GM15510 (cell line): Measurements from ENCODE around the gene NPHS1.

Experiments
- POLR2A ChIP-seq: IDR thresholded peaks from 3 replicates; pipeline ENCODE4 v1.6.1; 2011; ENCODE audit warnings: borderline replicate concordance; ENCODE audit not compliant: insufficient read length; ENCODE audit errors: extremely low read depth

Gene NPHS1

GRCh38 chr19:35887197-35887596 lies 34.9 kb upstream of the NPHS1 start:
- TF ChIP-seq POLR2A: peak; percentile 23

DNA sequence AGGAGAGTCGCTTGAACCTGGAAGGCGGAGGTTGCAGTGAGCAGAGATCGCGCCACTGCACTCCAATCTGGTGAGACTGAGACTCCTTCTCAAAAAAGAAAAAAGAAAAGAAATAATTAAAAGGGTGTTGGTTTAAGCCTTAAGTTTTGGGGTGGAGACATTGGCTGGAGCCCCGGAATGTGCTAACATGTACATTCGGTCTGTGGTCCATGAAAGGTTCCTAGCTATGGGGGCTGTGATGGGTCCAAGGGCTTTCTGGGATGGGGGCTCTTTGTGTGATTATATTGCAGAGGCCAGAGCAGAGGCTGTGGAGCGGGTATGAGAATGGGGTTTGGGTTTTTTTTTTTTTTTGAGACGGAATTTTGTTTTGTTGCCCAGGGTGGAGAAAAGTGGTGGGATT lies 33.6 kb upstream of the NPHS1 start:
- TF ChIP-seq POLR2A: peak; percentile 22

DNA sequence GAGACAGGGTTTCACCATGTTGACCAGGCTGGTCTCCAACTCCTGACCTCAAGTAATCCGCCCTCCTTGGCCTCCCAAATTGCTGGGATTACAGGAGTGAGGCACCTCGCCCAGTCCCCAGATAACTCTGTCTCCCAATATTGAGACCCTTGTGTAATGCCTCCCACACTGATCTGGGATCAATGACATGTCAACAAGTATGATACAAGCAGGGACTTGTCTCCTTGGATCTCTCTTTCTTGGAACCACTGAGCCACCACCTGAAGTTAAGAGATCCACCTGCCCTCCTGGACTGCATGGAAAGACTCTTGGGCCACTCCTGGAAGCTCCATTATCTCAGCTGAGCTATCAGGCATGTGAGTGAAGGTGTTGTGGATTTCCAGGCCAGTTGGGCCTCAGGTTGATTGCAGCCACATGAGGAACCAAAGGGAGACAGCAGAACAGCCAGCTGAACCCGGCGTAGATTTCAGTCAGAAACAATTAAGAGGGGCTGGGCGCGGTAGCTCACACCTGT lies 33.0 kb upstream of the NPHS1 start:
- TF ChIP-seq POLR2A: no peak

DNA sequence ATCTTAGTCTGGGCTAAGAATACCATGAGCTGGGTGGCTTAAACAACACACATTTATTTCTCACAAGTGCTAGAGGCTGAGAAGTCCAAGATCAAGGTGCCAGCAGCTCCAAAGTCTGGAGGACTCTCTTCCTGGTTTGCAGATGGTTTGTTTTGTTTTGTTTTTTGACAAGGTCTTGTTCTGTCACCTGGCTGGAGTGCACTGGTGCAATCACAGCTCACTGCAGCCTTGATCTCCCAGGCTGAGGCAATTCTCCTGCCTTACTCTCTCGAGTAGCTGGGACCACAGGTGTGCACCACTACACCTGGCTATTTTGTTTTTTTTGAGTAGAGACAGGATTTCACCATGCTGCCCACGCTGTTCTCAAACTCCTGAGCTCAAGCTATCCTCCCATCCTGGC lies 31.6 kb upstream of the NPHS1 start:
- TF ChIP-seq POLR2A: no peak

GRCh38 chr19:35882114-35882832 lies 30.0 kb upstream of the NPHS1 start:
- no peak for TF ChIP-seq POLR2A

- TF ChIP-seq POLR2A: no peak
Observed at GRCh38 chr19:35879770-35880317, 27.5 kb upstream of the NPHS1 start.

DNA sequence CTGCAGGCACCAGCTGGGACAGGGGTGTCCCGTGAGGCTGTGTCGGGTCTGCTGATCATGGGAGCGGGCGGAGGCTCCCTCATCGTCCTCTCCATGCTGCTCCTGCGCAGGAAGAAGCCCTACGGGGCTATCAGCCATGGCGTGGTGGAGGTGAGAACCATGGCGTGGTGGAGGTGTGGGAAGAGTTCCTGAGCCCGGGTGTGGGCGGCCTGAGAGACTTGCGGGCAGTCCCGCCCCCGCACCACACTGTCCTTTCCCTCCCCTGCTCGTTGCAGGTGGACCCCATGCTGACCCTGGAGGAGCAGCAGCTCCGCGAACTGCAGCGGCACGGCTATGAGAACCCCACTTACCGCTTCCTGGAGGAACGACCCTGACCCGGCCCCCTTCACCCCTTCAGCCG lies 26.8 kb upstream of the NPHS1 start:
- TF ChIP-seq POLR2A: no peak

- TF ChIP-seq POLR2A: no peak
Observed at GRCh38 chr19:35874392-35874930, 22.2 kb upstream of the NPHS1 start.

- TF ChIP-seq POLR2A: no peak
Observed at GRCh38 chr19:35872180-35872579, 19.9 kb upstream of the NPHS1 start.

DNA sequence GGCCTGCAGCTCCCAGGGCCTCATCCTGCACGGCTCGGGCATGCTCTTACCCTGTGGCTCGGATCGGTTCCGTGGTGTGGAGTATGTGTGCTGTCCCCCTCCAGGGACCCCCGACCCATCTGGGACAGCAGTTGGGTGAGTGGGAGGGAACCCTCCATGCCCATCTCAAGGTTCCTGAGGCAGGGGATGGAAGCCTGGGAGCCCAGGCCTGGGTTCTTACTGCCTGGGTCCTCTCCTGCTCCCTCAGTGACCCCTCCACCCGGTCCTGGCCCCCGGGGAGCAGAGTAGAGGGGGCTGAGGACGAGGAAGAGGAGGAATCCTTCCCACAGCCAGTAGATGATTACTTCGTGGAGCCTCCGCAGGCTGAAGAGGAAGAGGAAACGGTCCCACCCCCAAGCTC lies 19.3 kb upstream of the NPHS1 start:
- no peak for TF ChIP-seq POLR2A

DNA sequence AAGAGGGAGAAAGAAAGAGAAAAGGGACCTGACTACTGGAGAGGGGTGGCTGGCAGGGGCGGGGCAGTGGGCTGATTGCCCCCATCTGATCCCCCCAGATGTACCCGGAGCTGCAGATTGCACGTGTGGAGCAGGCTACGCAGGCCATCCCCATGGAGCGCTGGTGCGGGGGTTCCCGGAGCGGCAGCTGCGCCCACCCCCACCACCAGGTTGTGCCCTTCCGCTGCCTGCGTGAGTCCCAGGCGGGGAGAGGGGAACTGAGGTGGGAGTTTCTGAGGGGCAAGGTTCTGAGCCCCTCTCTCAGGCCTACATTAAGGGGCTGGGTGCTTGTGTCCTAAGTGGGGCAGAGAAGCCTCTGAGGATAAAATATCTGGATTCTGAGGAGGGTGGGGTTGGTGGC lies 18.5 kb upstream of the NPHS1 start:
- no peak for TF ChIP-seq POLR2A

DNA sequence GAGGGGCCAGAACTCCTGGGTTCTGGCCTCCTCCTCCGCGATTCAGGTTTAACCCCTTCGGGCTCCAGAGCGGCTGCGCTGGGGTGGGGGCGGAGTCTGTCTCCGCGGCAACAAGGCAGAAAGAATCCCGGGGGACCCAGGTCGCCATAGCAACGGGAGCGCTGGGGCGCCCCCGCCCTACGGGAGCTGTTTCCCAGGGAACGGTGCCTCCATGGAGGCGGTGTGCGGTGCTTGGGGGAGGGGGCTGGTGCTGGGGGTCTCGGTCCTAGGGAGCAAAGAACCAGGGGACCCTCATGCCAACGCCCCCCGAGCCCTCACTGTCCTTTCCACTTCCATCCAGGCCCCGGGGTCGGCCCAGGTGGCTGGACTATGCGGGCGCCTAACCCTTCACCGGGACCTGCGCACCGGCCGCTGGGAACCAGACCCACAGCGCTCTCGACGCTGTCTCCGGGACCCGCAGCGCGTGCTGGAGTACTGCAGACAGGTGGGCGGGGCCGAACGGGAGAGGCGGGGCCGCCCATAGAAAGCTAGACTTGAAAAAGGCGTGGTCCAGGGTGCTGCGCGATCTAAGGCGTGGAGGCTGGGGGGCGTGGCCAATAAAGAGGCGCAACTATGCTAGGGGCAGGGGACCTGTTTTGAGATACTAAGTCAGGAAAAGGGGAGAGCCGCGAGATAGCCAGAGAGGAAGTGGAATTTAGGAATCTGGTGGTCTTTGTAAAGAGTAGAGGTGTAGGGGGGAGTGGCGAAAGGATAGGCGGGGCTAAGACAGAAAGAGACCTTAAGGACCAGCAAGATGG lies 17.2 kb upstream of the NPHS1 start:
- no peak for TF ChIP-seq POLR2A

DNA sequence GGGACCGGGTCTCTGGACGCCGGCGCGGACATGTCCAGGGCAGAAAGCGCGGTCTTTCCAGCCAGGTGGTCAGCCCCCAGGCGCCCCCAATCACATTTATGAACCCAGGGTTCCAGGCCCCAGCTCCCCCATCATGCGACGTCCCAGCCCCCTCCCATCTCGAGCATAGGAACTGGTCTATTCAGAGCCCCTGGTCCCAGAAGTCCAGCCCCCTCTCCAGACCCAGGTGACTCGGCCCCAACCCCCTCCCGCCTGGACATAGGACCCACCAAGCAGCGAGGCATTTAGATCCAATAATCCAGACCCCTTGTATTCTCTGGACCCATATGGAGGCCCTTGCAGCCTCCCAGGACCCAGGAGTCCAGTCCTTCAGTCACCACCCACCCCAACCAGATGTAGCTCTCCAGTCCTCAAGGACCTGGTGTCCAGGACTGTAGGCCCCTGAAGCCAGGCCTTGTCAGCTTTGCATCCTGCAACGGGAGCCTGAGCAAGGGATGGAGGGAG lies 16.6 kb upstream of the NPHS1 start:
- TF ChIP-seq POLR2A: no peak

DNA sequence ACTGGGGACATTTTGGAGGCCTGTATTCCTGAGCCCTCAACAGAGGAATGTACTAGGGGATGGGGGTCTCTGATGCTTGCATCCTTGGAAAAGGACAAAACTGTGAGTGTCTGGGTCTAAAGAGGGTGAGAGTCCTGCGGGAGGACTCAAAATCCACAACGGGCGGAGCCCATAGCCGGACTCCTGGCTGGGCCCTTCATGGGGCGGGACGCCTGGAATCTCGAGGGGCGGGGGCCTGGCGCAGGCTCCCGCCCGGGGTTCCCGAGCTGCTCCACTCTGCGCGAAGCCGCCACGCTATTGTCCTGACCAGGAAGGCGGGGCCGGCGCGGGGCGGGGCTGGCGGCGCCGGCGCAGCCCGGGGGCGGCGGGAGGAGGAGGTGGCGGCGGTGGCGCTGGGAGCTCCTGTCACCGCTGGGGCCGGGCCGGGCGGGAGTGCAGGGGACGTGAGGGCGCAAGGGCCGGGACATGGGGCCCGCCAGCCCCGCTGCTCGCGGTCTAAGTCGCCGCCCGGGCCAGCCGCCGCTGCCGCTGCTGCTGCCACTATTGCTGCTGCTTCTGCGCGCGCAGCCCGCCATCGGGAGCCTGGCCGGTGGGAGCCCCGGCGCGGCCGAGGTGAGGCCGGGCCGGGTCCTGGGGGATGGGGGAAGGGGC lies 16.0 kb upstream of the NPHS1 start, which contains the start of gene APLP1:
Gene APLP1 (plus strand): TSS at position 403 of the 651 bp plus-strand sequence. CDS start 63 bp downstream, at position 466.
- TF ChIP-seq POLR2A: no peak
